Upper lobe of left lung (tissue), 6 donors: ENCODE results near the gene HNRNPM. TPM values are rescaled to one million over a fixed set of nuclear protein-coding genes. Genes with fewer than 3 reads are reported as not detected.

Experiments used
- ATAC-seq, 2 donors: fragments of 200-7000 bp; cut with Tn5 transposase; one replicate each; pipeline ENCODE4 v1.9.1; 2022; ENCODE audit warnings: mild to moderate bottlenecking in 2 of 2, moderate library complexity in 2 of 2; ENCODE audit not compliant: low FRiP score in 2 of 2
- DNase-seq, 2 donors: peaks; one replicate each; pipeline ENCODE4 v3.0.0-alpha.2; 2019 to 2020
- H3K27ac ChIP-seq, 4 donors: fragments of 200-600 bp; sonication (generic); one replicate each; pipeline ENCODE4 v1.5.1; 2016 to 2019
- H3K27me3 ChIP-seq, 4 donors: fragments of 200-600 bp; sonication (generic); one replicate each; pipeline ENCODE4 v1.5.1; 2017 to 2019
- H3K36me3 ChIP-seq, 4 donors: fragments of 200-600 bp; sonication (generic); one replicate each; pipeline ENCODE4 v1.5.1; 2016 to 2019
- H3K4me1 ChIP-seq, 4 donors: fragments of 200-600 bp; sonication (generic); one replicate each; pipeline ENCODE4 v1.5.1; 2018 to 2019
- H3K4me3 ChIP-seq, 4 donors: fragments of 200-600 bp; sonication (generic); one replicate each; pipeline ENCODE4 v1.5.1; 2017 to 2019; ENCODE audit warnings: mild to moderate bottlenecking in 2 of 4, moderate library complexity in 1 of 4
- H3K9me3 ChIP-seq, 4 donors: fragments of 200-600 bp; sonication (generic); one replicate each; pipeline ENCODE4 v1.5.1; 2018 to 2019
- CTCF ChIP-seq, 6 experiments: fragments of 450-650 bp in 4 of 6; fragments of 200-600 bp in 2 of 6; sonication (generic) in 2 of 6; IDR thresholded peaks; one replicate each; pipeline ENCODE4 v1.5.1; 2016 to 2019; ENCODE audit warnings: antibody characterized with exemption in 6 of 6
- EP300 ChIP-seq, 4 donors: sonication (generic); formaldehyde crosslinking; IDR thresholded peaks; one replicate each; pipeline ENCODE4 v1.5.1; 2017; ENCODE audit warnings: antibody characterized with exemption in 4 of 4, control low read depth in 2 of 4
- POLR2A ChIP-seq, 4 donors: fragments of 450-650 bp; IDR thresholded peaks; one replicate each; pipeline ENCODE4 v1.5.1; 2016 to 2017; ENCODE audit warnings: antibody characterized with exemption in 4 of 4, mild to moderate bottlenecking in 2 of 4
- POLR2AphosphoS5 ChIP-seq, 2 donors: sonication (generic); formaldehyde crosslinking; IDR thresholded peaks; one replicate each; pipeline ENCODE4 v1.5.1; 2017; ENCODE audit warnings: antibody characterized with exemption in 2 of 2
- WGBS, 2 donors: methylation state at CpG; one replicate each; pipeline ENCODE4 v1.1.5; 2017 to 2018; 5-methylcytosine and 5-hydroxymethylcytosine counted together
- total RNA-seq, 6 donors: library from RNA; depleted of rRNA in 4 of 6; stranded (reverse); fragments of >200 nt in 4 of 6; gene quantifications; one replicate each; pipeline versions ENCODE4 v1.1.0 to v1.2.1, GENCODE V29; 2016 to 2021
- donor health status: DM: no; HTN: no; CAD: no; lungs with moderate emphysema.
- donor health status: DM: no; HTN: yes; CAD: no; lungs with severe emphysema.

Gene HNRNPM
- total RNA-seq, 6 donors from 2014 or later, result 95.2 to 188 (median 149) TPM

DNA sequence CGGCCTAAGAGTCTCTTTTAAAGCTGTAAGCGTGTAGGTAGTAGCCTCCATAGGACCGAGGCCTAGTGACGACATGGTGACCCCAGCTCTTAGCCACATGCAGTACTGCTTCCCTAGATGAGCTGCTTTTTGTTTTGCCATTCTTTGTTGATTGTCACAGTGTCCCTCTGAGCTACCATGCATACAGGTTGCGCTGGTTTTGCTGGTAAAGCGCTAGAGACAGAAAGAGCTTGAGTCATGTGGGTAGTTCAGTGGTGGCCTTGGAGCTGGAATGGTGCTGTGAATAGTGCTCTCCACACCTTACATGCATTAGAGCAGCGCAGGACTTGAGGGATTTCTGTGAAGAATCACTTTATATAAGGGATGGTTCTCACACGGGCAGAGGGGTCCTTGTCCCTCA, 5.1 kb downstream of the HNRNPM start:
- H3K36me3 ChIP-seq, result peaks cover 0 to 36% (median 8%) of the 10 kb centered on the region in 4 donors
- DNase-seq (no peak), ATAC-seq (no peak)
- no peak overlapping the region for H3K4me3 ChIP-seq
- no peaks in the 10 kb centered on the region for H3K9me3 ChIP-seq
- WGBS, 2 donors, result 64 to 88% methylated on average over 4 to 7 of the region's 8 CpGs
- peaks cover 80 to 88% (median 83%) of the 10 kb centered on the region in 4 donors for H3K4me1 ChIP-seq
- TF ChIP-seq EP300 (IDR thresholded peaks at IDR 0.05), result no peak
- no peak for TF ChIP-seq POLR2A (IDR thresholded peaks at IDR 0.05)
- H3K27ac ChIP-seq, result no peak overlapping the region
- no peaks in the 10 kb centered on the region for H3K27me3 ChIP-seq

DNA sequence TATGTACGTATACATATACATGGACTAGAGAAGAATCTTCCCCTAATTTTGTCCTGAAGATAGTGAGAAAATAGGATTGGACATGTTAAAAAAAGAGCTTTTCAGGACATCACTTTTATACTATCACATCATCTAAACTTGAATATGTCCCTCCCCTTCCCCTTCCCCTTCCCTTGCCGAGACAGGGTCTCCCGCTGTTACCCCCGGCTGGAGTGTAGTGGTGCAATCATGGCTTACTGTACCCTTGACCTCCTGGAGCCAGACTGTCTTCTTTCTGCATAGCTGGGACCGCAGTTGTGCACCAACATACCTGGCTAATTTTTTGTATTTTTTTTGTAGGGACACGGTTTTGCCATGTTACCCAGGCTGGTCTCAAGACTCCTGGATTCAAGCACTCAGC, 6.6 kb downstream of the HNRNPM start:
- Histone ChIP-seq H3K9me3 (no peaks in the 10 kb centered on the region), H3K4me1 (peaks cover 74 to 89% (median 79%) of the 10 kb centered on the region in 4 donors), H3K27ac (peak overlapping the region in 2 of 4 donors; percentile 35 to 42), H3K4me3 (peak overlapping the region in 1 of 4 donors; percentile 12), H3K36me3 (peaks cover 0 to 48% (median 12%) of the 10 kb centered on the region in 4 donors), H3K27me3 (no peaks in the 10 kb centered on the region)
- 49 to 53% methylated on average over 6 of the region's 6 CpGs for WGBS, 2 donors
- TF ChIP-seq POLR2A (IDR thresholded peaks at IDR 0.05), result no peak
- TF ChIP-seq CTCF (IDR thresholded peaks at IDR 0.05), result no peak
- TF ChIP-seq EP300 (IDR thresholded peaks at IDR 0.05), result no peak
- TF ChIP-seq POLR2AphosphoS5 (IDR thresholded peaks at IDR 0.05), result no peak
- ATAC-seq (peak in 1 of 2 donors; percentile 41), DNase-seq (no peak)

DNA sequence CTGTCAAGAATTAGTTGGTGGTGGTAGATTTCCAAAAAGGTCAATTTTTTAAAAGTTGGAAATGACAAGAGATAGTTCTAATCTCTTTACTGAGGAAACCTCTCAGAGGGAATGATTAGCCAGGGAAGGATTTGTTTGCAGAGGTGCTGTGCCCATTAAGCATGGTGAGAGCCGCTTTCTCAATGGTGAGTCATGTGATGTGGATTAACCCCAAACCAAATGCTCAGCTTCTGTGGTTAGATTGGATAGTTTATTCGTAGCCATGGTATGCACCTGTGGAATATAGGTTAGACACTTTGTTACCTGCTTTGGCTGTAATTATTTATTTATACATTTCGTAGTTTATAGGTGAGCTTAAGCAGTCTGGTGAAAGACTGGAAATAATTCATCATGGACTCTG, 7.1 kb downstream of the HNRNPM start:
- Histone ChIP-seq H3K4me3 (peak overlapping the region in 1 of 4 donors; percentile 12), H3K9me3 (no peaks in the 10 kb centered on the region), H3K27me3 (no peaks in the 10 kb centered on the region), H3K4me1 (peaks cover 73 to 84% (median 78%) of the 10 kb centered on the region in 4 donors), H3K27ac (peak overlapping the region in 2 of 4 donors; percentile 35 to 42), H3K36me3 (peaks cover 0 to 48% (median 13%) of the 10 kb centered on the region in 4 donors)
- TF ChIP-seq POLR2A (IDR thresholded peaks at IDR 0.05) (no peak), CTCF (IDR thresholded peaks at IDR 0.05) (no peak), POLR2AphosphoS5 (IDR thresholded peaks at IDR 0.05) (no peak), EP300 (IDR thresholded peaks at IDR 0.05) (no peak)
- DNase-seq (peak in 1 of 2 donors; percentile 53), ATAC-seq (peak; percentile 53 to 65)
- WGBS, 2 donors, result 45 to 50% methylated on average over 3 of the region's 3 CpGs

DNA sequence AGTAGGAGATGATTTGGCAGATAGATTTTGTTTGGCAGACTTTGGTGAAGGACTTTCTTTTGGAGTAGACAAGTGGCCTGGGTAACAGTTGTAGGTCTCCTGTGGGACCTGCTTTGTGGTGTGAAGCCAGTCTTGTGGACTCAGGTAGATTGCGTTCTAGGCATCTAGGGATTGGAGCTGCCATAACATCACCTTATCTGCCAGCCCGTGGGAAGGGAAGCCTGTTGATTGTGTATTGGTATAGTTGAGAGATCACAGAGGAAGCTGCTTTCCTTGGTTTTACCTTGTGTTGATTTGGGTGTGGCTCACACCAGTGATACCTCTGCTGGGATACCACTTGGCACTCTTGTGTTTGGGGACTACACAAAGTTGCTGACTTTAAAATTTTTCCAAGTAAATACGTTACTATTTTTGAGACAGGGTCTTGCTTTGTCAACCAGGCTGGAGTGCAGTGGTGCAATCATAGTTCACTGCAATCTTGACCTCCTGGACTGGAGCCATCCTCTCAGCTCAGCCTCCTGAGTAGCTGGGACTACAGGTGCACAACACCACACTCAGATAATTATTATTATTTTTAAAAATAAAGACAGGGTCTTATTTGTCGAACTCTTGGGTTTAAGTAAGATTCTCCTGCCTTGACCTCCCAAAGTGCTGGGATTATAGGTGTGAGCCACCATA, 7.8 kb downstream of the HNRNPM start:
- 59 to 68% methylated on average over 3 to 4 of the region's 4 CpGs for WGBS, 2 donors

More for the DNA sequence above, 7.8 kb downstream of the HNRNPM start:
- H3K27me3 ChIP-seq, result no peaks in the 10 kb centered on the region
- peaks cover 0 to 46% (median 13%) of the 10 kb centered on the region in 4 donors for H3K36me3 ChIP-seq
- peak overlapping the region in 2 of 4 donors; percentile 42 to 64 for H3K27ac ChIP-seq
- DNase-seq (peak in 1 of 2 donors; percentile 60), ATAC-seq (no peak)
- H3K4me3 ChIP-seq, result no peak overlapping the region
- peaks cover 74 to 84% (median 77%) of the 10 kb centered on the region in 4 donors for H3K4me1 ChIP-seq
- TF ChIP-seq EP300 (IDR thresholded peaks at IDR 0.05), result no peak
- no peak for TF ChIP-seq POLR2AphosphoS5 (IDR thresholded peaks at IDR 0.05)
- TF ChIP-seq CTCF (IDR thresholded peaks at IDR 0.05), result no peak
- no peak for TF ChIP-seq POLR2A (IDR thresholded peaks at IDR 0.05)
- no peaks in the 10 kb centered on the region for H3K9me3 ChIP-seq
